GM21825 (cell line): ENCODE data around the gene IL3.

Source experiments
- ATAC-seq: cut with Tn5 transposase; IDR thresholded peaks from one replicate; pipeline ENCODE4 v1.9.1; 2021; ENCODE audit warnings: mild to moderate bottlenecking, moderate library complexity; ENCODE audit not compliant: unreplicated experiment

Gene IL3

GRCh38 chr5:132056610-132057497, 3.6 kb upstream of the IL3 start:
- ATAC-seq = no peak

DNA sequence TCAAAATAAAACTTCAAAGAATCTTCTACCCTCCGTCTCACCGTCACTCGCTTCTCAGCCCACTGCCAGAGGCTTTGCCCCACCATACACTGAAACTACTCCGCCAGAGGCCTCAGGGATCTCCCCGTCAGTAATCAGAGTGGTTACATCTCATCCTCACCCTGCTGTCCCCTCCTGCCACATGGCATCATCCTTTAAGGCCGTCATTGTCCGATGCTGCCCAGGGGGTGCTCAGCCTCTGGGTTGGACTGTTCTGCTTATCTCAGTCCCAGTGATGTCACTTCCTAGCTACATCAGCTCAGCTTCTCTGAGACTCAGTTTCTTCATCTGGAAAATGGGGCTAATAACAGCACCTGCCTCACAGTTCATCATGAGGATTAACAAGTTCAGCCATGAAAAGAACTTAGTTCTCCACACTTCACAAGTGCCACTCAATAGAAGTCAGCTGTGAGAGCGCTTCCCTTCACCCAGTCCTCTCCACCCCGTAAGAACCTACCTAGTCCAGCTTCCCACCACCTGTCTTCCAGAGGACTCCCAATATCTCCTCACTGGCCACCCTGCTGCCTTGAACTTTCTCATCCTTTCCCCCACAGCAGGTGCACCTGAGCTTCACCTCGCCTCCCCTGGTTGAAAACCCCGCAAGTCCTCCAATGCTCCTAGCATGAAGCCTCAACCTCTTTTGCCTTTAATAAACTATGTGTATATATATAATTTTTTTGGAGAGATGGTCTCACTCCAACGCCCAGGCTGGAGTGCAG, 2.8 kb upstream of the IL3 start:
- ATAC-seq = no peak

DNA sequence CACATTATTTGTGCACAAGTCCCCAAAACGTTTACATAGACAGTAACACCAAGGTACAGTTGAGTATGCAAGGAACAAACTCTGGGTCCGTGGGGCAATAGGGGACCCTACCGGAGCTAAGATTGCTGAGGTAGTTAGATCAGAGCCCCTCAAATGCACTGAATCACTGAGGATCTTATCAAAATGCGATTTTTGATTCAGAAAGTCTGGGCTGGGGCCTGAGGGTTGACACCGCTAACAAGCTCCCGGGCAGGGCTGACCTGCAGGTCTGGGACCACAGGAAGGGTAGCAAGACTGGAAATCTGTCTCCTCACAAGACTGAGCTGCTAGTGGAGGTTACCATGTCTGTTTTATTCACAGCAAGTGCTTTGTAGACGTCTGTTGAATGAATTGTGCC, 1.8 kb upstream of the IL3 start:
- no peak for ATAC-seq

DNA sequence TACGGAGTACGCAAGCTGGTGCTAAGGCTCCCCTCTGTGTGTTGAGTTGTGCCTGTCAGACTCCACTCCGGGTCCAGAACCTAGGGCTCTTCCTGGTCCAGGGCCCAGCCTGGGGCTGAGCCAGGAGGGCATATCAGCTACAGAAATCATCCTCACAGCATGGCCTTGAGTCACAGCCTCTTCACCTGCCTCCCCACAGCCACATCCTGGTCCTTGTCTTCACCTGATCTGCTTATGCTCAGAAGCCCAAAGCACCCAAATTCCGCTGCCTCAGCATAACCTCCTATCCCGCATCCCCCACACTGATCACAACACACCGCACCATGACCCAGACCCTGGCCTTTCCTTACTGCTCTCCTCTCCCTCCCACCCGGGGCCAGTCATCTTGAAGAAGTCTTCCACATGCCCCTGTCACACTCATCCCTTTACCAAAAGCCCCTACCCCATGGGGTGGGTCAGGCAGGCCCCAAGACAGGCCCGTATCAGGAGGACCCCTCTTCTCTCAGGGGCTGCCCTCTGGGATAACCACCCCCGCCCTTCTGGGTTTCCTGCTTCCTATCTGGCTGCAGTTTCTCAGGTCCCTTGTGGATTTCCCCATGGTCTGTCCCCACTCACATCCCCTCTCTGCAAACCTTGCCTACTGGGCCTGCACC, 1.3 kb upstream of the IL3 start:
- ATAC-seq = no peak

- ATAC-seq = no peak
Observed at GRCh38 chr5:132059696-132060500, 557 bp upstream of the IL3 start.

DNA sequence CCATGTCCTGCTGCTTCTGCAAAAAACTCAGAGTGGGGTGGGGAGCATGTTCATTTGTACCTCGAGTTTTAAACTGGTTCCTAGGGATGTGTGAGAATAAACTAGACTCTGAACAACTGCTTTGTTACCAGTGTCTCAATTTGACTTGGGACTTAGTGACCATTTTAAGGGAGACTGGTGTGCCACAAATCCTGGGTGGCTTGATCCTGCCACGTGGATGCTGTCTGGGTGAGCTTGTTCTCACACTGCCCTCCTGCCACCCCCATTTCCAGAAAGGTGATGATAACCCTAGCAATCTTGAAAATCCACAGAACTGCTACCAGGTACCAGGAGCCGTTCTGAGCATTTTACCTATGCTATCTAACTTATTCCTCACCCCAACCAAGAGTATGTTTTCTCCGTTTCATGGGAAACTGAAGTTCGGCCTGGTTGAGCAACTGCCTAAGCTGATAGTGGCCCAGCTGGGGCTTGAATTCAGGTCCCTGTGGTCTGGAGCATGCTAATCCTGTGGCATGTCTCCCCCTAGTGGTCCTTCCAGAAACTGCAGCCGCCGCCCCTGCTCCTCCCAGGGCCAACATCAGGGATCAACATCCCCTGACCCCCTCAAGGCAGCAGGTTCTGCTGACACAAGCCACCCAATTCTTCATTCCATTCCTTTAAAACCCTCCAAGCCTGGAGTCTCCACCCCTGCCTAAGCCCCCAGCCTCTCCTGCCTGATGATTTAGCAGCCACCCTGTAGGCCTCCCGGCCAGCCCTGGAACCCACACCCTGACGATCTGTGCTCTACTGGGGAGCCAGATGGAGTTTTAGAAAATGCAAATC, 2.8 kb downstream of the IL3 start:
- peak; percentile 51 for ATAC-seq

GRCh38 chr5:132064140-132064539, 3.7 kb downstream of the IL3 start:
- no peak for ATAC-seq

DNA sequence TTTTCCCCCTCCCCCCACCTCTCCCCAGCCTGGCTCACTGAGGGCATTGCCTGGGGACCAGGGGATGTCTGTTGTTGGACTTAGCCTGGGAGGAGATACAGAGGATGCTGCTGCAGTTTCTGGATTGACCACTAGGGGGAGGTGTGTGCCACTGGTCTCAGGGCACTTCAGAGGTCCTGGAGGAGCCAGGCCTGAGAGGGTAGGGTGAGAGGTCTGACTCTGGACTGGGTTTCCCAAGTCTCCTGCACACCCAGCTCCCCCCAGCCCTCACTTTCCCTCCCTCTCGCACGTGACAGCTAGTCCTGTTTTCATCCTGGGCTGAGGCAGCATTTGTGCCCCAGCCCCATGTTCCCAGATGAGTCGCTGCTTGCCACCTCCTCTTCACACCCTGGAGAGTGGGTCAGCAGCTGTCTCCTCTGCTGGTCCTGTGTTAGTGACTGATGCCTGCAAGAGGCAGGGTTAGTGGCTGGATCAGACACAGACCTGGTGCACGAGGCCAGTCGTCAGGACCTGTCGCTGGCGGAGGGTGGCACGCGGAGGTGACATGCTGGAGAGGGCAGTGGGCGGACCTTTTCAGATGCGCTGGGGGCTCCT, 4.4 kb downstream of the IL3 start:
- ATAC-seq = peak; percentile 65

DNA sequence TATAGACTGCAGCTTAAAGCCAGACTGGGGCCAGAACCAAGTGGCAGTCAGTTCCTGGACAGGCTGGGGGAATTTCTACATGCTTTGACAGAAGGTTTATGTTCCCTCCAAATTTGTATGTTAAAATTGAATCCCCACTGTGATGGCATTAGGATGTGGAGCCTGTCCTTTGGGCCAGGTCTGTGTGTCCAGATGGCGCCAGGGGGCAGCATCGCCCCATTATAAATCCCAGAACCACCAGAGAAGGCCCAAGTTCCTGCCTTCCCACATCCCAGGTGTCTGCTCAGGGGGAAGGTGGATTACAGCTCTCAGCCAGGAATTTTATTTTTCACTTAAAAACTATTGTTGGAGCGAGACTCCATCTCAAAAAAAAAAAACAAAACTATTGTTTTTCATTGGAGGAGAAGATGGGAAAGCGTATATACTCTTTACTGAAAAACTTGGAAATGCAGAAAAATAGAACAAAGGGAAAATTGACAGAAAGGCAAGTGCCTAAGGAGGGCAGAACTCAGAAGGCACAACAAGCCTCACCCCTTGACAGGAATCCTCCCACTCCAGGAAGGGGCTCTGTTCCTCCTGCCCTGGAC, 5.0 kb downstream of the IL3 start:
- ATAC-seq = no peak

GRCh38 chr5:132065951-132066701, 5.7 kb downstream of the IL3 start:
- ATAC-seq = no peak

DNA sequence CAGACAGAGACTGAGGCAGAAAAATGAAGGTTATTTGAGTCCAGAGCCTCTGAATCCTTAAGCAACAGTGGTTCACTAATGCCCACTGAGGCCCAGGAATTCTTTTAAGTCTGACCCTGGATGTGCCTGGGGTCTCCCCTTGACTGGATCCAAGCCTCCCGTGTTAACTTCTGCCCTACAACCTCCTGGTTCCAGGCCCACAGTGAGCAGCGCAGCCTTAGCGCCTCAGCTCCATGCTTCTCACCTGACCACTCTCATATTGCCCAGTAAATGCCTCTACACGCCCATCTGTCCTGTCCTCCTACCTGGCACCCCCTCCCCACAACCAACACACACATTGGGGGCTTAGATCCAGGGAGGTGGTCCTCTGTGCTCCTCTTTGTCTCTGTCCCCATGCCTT, 6.4 kb downstream of the IL3 start:
- no peak for ATAC-seq

DNA sequence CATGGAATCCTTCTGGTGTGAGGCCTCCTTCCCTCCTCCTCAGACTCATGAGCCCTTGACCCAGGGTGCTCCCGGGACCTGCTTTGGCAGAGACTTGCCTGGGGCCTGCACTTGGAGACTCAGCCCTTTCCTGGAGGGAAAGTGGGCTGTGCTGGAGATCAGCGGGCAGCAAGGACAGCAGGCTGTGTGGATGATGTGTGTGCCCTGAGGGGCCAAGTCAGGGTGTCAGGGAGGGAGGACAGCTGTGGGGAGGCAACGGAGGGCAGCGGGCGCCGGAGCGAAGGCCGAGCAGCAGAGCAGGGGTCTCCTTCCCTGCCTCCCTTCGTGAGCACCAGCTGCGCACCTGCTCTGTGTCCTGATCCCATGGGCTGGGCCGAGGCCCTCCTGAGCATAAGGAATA, 7.0 kb downstream of the IL3 start:
- no peak for ATAC-seq

DNA sequence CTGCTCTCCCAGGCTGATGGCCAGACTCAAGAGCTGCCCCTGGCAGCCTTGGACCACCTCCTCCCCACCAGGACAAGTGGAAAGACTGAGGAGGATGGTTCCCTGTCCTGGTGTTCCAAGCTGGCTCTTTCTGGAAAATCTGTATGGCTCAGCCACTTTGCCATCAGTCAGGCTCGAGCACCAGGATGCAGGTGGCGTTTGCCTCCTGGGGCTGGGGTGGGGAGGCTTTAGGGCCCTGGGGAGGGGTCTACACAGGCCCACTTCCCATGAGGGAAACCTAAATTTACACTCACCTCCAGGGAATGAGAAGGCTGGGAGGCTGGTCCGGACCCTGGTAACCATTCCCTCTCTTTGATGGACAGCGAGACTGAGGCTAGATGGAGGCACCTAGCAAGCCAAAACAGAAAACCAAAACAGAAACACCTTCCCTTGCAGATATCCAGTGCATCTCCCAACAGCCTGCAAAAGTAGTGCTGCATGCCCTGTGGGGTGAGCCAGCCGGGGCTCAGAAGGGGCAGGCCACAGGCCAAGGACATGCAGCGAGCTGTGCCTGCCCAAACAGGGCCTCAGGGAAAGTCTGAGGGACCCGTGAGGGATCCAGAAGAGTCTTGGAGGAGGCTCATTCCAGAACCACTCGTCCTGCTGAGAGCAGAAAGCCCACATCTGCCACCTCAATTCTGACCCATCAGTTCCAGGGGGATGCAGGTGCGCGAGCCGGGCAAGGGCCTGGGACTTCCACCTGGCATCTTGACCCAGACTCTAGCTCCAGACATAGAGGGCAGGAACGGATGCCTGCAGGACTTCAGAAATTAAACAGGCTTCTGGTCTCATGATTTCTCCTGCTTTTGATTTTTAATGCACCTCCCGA, 7.7 kb downstream of the IL3 start:
- no peak for ATAC-seq

GRCh38 chr5:132069561-132069960, 9.1 kb downstream of the IL3 start:
- no peak for ATAC-seq

DNA sequence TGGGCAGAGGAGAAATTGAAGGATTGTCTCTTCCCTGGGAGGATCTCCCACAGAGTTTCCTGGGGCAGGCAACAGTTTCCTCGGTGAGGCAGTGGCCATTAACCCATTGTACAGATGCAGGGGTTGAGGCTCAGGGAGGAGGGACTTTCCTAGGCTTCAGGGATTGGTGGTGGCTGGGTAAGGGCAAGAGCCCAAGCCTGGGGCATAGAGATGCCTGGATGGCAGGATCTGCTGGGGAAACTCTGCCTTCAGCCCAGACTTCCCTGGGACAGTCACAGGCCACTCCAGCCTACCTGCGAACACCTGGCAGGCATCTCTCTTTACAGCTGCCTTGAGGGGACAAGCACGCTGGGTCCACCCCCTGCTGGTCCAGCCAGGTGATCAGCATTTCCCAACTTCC, 9.5 kb downstream of the IL3 start:
- ATAC-seq = no peak

GRCh38 chr5:132070460-132071337, 10.2 kb downstream of the IL3 start:
- no peak for ATAC-seq

DNA sequence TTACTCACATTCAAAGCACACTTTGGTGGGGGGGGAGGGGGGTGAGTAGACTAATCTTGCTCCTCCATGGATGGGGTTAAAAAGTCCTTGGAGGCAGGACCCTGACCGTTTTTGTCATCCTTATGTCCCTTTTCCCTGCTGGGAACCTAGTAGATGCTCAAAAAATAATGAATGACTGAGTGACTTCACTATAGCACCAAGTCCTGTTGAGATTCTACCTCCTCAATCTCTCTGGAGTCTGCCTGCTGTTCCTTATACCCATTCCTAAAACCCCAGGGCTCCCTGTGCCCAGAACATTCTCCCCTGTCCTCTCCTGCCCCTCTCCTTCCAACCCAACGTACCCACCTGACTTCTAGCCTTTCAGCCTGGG, 10.9 kb downstream of the IL3 start:
- no peak for ATAC-seq
